K562 (cell line): ENCODE measurements around the gene CS. TPM values are rescaled to one million over a fixed set of nuclear protein-coding genes. Genes with fewer than 3 reads are reported as not detected.
A peak's percentile ranks its signal among the peaks of the same experiment; 100 is the strongest.

Source experiments
- ATAC-seq: fragments of 200-7000 bp; cut with Tn5 transposase; 3 replicates; pipeline ENCODE4 v1.9.1; 2020; ENCODE audit warnings: moderate library complexity
- BruUV-seq: library from RNA; stranded (reverse); fragments of 400-500 nt; replicated peaks from 2 replicates; lab custom pipeline; 2021; lab: Mats Ljungman, UMichigan
- CTCF ChIA-PET: fragments of 300-600 bp; formaldehyde crosslinking; extraction: SDS; loops from one replicate; lab custom pipeline; 2021; ENCODE audit warnings: low intra/inter-chr PET ratio; lab: Yijun Ruan, JAX
- POLR2A ChIA-PET: fragments of 300-600, 350-650 bp; sonication (Branson Sonifier 250); formaldehyde crosslinking; extraction: SDS; loops from one replicate; lab custom pipeline; 2021; ENCODE audit warnings: antibody characterized with exemption, inconsistent platforms; lab: Yijun Ruan, JAX
- DNase-seq, 4 experiments: peaks; one replicate each; pipeline versions ENCODE4 v3.0.0 to v3.0.0-alpha.2; 2011 to 2018; ENCODE audit warnings: low spot score in 3 of 4, mixed read lengths in 3 of 4; ENCODE audit errors: extremely low read depth in 1 of 4
- FAIRE-seq: peaks from 2 replicates; lab custom pipeline; 2011; peaks lifted over from hg19 to GRCh38; lab: Jason Lieb, UNC
- H2AFZ ChIP-seq: 2 replicates; pipeline ENCODE4 v1.6.0; 2011; ENCODE audit warnings: low read depth, low read length, control low read depth, inconsistent platforms
- H3K27ac ChIP-seq: fragments of 200-600 bp; 3 replicates; pipeline ENCODE4 v1.8.0; 2011; ENCODE audit warnings: low read depth, mild to moderate bottlenecking, control low read depth, inconsistent platforms, low read length, moderate library complexity, mixed read lengths; ENCODE audit errors: extremely low read depth
- H3K27me3 ChIP-seq, 2 experiments: fragments of 300-600 bp in 1 of 2; 2 replicates in 1 of 2; 3 replicates in 1 of 2; pipeline versions ENCODE4 v1.6.0 to v1.8.0; 2011; ENCODE audit warnings: inconsistent platforms in 2 of 2, low read length in 2 of 2, mild to moderate bottlenecking in 1 of 2, mixed read lengths in 1 of 2, moderate library complexity in 1 of 2; ENCODE audit not compliant: control insufficient read depth in 2 of 2, insufficient read depth in 2 of 2
- H3K36me3 ChIP-seq: fragments of 300-600 bp; 3 replicates; pipeline ENCODE4 v1.8.0; 2011; ENCODE audit warnings: mild to moderate bottlenecking, low read length, inconsistent platforms; ENCODE audit not compliant: control insufficient read depth, insufficient read depth
- H3K4me1 ChIP-seq, 2 experiments: fragments of 200-600 bp in 1 of 2; replicated peaks in 1 of 2; 2 replicates in 1 of 2; 3 replicates in 1 of 2; pipeline versions ENCODE4 v1.5.1 to v1.8.0; 2011; ENCODE audit warnings: inconsistent platforms in 2 of 2, low read length in 2 of 2, mild to moderate bottlenecking in 1 of 2, mixed read lengths in 1 of 2, moderate library complexity in 1 of 2; ENCODE audit not compliant: control insufficient read depth in 2 of 2, insufficient read depth in 2 of 2
- H3K4me2 ChIP-seq: 2 replicates; pipeline ENCODE4 v1.6.1; 2011; ENCODE audit warnings: low read length, control low read depth, inconsistent platforms, mixed read lengths; ENCODE audit not compliant: insufficient read depth
- H3K4me3 ChIP-seq: fragments of 200-600 bp; sonication (generic), shearing (Covaris generic); 2 replicates; pipeline ENCODE4 v1.5.1; 2016; ENCODE audit warnings: control low read depth, inconsistent platforms
- H3K79me2 ChIP-seq: fragments of 200-600 bp; 3 replicates; pipeline ENCODE4 v1.8.0; 2011; ENCODE audit warnings: low read length, inconsistent platforms; ENCODE audit not compliant: control insufficient read depth, insufficient read depth
- H3K9ac ChIP-seq, 2 experiments: 2 replicates each; pipeline versions ENCODE4 v1.6.0 to v1.6.1; 2011; ENCODE audit warnings: low read depth in 2 of 2, low read length in 2 of 2, control low read depth in 1 of 2, inconsistent platforms in 1 of 2, mild to moderate bottlenecking in 1 of 2, mixed read lengths in 1 of 2; ENCODE audit not compliant: insufficient read depth in 1 of 2
- H3K9me1 ChIP-seq: one replicate; pipeline ENCODE4 v1.6.0; 2011; ENCODE audit warnings: inconsistent platforms, mild to moderate bottlenecking, low read length, moderate library complexity; ENCODE audit not compliant: control insufficient read depth, insufficient read depth
- H3K9me3 ChIP-seq: replicated peaks from 2 replicates; pipeline ENCODE4 v1.5.1; 2011; ENCODE audit warnings: low read depth, low read length, inconsistent platforms; ENCODE audit not compliant: control insufficient read depth, insufficient read depth
- H4K20me1 ChIP-seq: replicated peaks from 2 replicates; pipeline ENCODE4 v1.6.1; 2011; ENCODE audit warnings: low read length, inconsistent platforms, mixed read lengths; ENCODE audit not compliant: control insufficient read depth, insufficient read depth
- CBFA2T2 ChIP-seq: fragments of 450-650 bp; conservative IDR thresholded peaks from 2 replicates; pipeline ENCODE4 v1.6.1; 2017; ENCODE audit warnings: mild to moderate bottlenecking
- CBFA2T3 ChIP-seq: fragments of 450-650 bp; IDR thresholded peaks from 2 replicates; pipeline ENCODE4 v1.6.1; 2017
- EHMT2 ChIP-seq: fragments of 450-650 bp; IDR thresholded peaks from 2 replicates; pipeline ENCODE4 v1.6.1; 2018; ENCODE audit warnings: antibody characterized with exemption
- ETV1 ChIP-seq: fragments of 450-650 bp; conservative IDR thresholded peaks from 2 replicates; pipeline ENCODE4 v1.6.1; 2016; ENCODE audit warnings: missing genetic modification characterization, control low read depth, low read depth, missing compliant biosample characterization
- KAT8 ChIP-seq: fragments of 450-650 bp; IDR thresholded peaks from 2 replicates; pipeline ENCODE4 v1.6.1; 2016; ENCODE audit warnings: low read depth, mild to moderate bottlenecking
- KDM5B ChIP-seq: fragments of 200-600 bp; sonication (generic); IDR thresholded peaks from 2 replicates; pipeline ENCODE4 v1.6.1; 2012; ENCODE audit warnings: low read depth, mild to moderate bottlenecking, moderate library complexity, low read length, control low read depth, inconsistent platforms; ENCODE audit not compliant: insufficient replicate concordance
- KLF6 ChIP-seq: fragments of 250-450 bp; sonication (Bioruptor Pico); IDR thresholded peaks from 2 replicates; pipeline ENCODE4 v1.4.0; 2020; ENCODE audit warnings: mild to moderate bottlenecking, moderate library complexity, borderline replicate concordance
- NR2C1 ChIP-seq, 2 experiments: fragments of 450-650 bp; IDR thresholded peaks; 2 replicates each; pipeline ENCODE4 v1.6.1; 2017; ENCODE audit warnings: mild to moderate bottlenecking in 2 of 2, antibody characterized with exemption in 1 of 2, inconsistent platforms in 1 of 2, missing compliant biosample characterization in 1 of 2, missing genetic modification characterization in 1 of 2
- TAL1 ChIP-seq: fragments of 450-650 bp; IDR thresholded peaks from 2 replicates; pipeline ENCODE4 v1.6.1; 2016; ENCODE audit warnings: mild to moderate bottlenecking
- TCF15 ChIP-seq: fragments of 250-450 bp; sonication (Bioruptor Pico); IDR thresholded peaks from 2 replicates; pipeline ENCODE4 v1.8.0; 2022; ENCODE audit warnings: moderate library complexity, mild to moderate bottlenecking, inconsistent platforms
- TCF3 ChIP-seq: sonication (generic); formaldehyde crosslinking; IDR thresholded peaks from 2 replicates; pipeline ENCODE4 v1.4.0; 2020; ENCODE audit warnings: mild to moderate bottlenecking, missing genetic modification reagents
- TGIF2 ChIP-seq: sonication (generic); formaldehyde crosslinking; IDR thresholded peaks from 2 replicates; pipeline ENCODE4 v1.8.1; 2022; ENCODE audit warnings: mild to moderate bottlenecking, missing genetic modification reagents, moderate library complexity
- TRIM28 ChIP-seq: fragments of 450-650 bp; IDR thresholded peaks from 2 replicates; pipeline ENCODE4 v1.6.1; 2017
- WHSC1 ChIP-seq: IDR thresholded peaks from one replicate; pipeline ENCODE4 v1.6.1; 2012; ENCODE audit warnings: low read length, control low read depth, inconsistent platforms
- WGBS: fragments of 100-300 bp; shearing (Covaris generic); methylation state at CpG from one replicate; pipeline ENCODE4 v1.1.6; 2016; ENCODE audit warnings: low coverage, mixed read lengths; ENCODE audit not compliant: insufficient coverage; ENCODE audit errors: missing lambda C conversion rate; 5-methylcytosine and 5-hydroxymethylcytosine counted together
- in situ Hi-C: fragments of 300-500 bp; cut with MboI; formaldehyde crosslinking; loops from 4 replicates; pipeline ENCODE4 v1.15.0; 2018; ENCODE audit warnings: inconsistent platforms, mixed read lengths
- intact Hi-C: fragments of 100-400 bp; cut with micrococcal nuclease; formaldehyde crosslinking; loops from 2 replicates; pipeline ENCODE4 v1.14.2; 2022
- polyA plus RNA-seq, 8 experiments: library from polyadenylated mRNA; depleted of rRNA in 4 of 8; stranded (reverse) in 5 of 8; unstranded in 3 of 8; fragments of >200 nt; fragmentation: Nextera tagmentation in 2 of 8; fragmentation: Illumina TruSeq in 1 of 8; extraction: Ambion mirVana in 2 of 8; extraction: Trizol in 1 of 8; gene quantifications; 2 replicates each; pipeline versions ENCODE4 v1.2.1 to v1.2.3, GENCODE V29; 2011 to 2014; ENCODE audit warnings: inconsistent platforms in 1 of 8, missing spikeins in 1 of 8
- total RNA-seq, 7 experiments: library from RNA; depleted of rRNA in 6 of 7; stranded (reverse); fragments of >200 nt in 6 of 7; fragmentation: Illumina TruSeq in 2 of 7; extraction: Trizol in 2 of 7; gene quantifications; 2 replicates each; pipeline versions ENCODE4 v1.2.1 to v1.2.3, GENCODE V29; 2011 to 2021; ENCODE audit warnings: low replicate concordance in 1 of 7
- TF ChIP-seq, protein P1 (sequence below): fragments of 450-650 bp; IDR thresholded peaks from 2 replicates; pipeline ENCODE4 v1.6.1; 2016; ENCODE audit warnings: antibody characterized with exemption

Gene CS
- total and polyA plus RNA-seq, 9 of the 15 experiments (the other 6 are each of a cell fraction or from before 2014, with no cell fraction given), result 99.9 to 390 (median 149) TPM

DNA sequence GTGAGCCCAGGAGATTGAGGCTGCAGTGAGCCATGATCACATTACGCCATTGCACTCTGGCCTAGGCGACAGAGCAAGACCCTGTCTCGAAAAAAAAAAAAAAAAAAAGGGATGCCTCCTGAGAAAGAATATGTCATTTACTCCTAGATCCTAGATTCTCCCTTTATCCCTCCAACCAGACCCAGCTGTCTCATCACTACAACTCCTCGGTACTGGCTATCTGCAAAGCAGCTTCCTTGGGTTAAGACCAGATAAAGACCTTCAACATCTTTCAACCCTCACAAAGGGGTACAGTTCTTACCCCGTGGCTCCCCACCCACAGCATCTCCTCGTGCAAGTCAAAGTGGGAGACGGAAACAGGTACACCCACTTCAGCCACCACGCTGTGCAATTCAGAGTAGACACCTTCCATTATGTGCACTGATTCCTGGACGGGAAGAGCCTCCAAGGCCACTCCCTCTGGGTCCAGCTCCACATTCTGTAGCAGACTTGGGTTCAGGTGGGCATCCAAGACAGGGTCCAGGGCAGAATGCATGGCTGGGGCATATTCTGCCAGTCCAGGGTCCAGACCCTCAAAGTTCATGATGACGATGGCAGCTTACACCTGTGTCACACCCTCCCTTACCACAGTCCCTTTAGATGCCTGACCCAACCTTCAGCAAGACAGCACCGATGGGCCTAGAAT, 32.5 kb upstream of the CS start:
- H3K9me1 ChIP-seq, result peaks cover 3% of the 10 kb centered on the region
- H3K9ac ChIP-seq, result peak overlapping the region; percentile 88 to 95; a peak in 3 of 4 replicates
- ATAC-seq, result no peak
- no peak for FAIRE-seq
- ChIA-PET POLR2A (interaction anchor here (0.5 to 19.0 kb wide), 17 partner anchors 9 to 283 kb away, joined by 3 to 274 read pairs (median 4); partner anchors contain the start of genes APOF, CNPY2, SPRYD4 and STAT2), CTCF (no interaction called here)
- peak overlapping the region; percentile 95 for H2AFZ ChIP-seq
- H3K36me3 ChIP-seq, result peaks cover 3% of the 10 kb centered on the region; the same call in 2 of the 3 replicates
- BruUV-seq, result no TSS peak
- H3K79me2 ChIP-seq, result peaks cover 21% of the 10 kb centered on the region
- intact Hi-C loops (loop anchor here (2.0 kb wide), 1 partner anchor 16 kb away; no protein-coding TSS in a partner anchor), in situ Hi-C loops (no loop called here)
- H3K4me3 ChIP-seq, result peak overlapping the region; percentile 64
- H3K4me2 ChIP-seq, result peak overlapping the region; percentile 98
- H4K20me1 ChIP-seq, result no peaks in the 10 kb centered on the region
- H3K27ac ChIP-seq, result peak overlapping the region; percentile 98
- no peaks in the 10 kb centered on the region for H3K27me3 ChIP-seq
- H3K9me3 ChIP-seq, result no peaks in the 10 kb centered on the region
- peaks cover 31 to 56% of the 10 kb centered on the region in 2 experiments for H3K4me1 ChIP-seq
- 42% methylated on average over 10 of the region's 11 CpGs for WGBS
- TF ChIP-seq CBFA2T3 (peak; percentile 67), TCF15 (CRISPR knock-in tag) (no peak), TAL1 (peak; percentile 28; the same call in 1 of the 2 replicates), CBFA2T2 (peak; percentile 39; the same call in 1 of the 2 replicates), KDM5B (peak; percentile 2), TCF3 (peak; percentile 51), TGIF2 (CRISPR knock-in tag) (no peak), WHSC1 (peak; percentile 72), TRIM28 (no peak), EHMT2 (no peak), NR2C1 (IDR thresholded peaks at IDR 0.05) (no peak), NR2C1 (tag; IDR thresholded peaks at IDR 0.05) (peak; percentile 7; the same call in 1 of the 2 replicates), KLF6 (CRISPR knock-in tag) (no peak), ETV1 (tag) (no peak), KAT8 (no peak)
- TF ChIP-seq, protein P1, sequence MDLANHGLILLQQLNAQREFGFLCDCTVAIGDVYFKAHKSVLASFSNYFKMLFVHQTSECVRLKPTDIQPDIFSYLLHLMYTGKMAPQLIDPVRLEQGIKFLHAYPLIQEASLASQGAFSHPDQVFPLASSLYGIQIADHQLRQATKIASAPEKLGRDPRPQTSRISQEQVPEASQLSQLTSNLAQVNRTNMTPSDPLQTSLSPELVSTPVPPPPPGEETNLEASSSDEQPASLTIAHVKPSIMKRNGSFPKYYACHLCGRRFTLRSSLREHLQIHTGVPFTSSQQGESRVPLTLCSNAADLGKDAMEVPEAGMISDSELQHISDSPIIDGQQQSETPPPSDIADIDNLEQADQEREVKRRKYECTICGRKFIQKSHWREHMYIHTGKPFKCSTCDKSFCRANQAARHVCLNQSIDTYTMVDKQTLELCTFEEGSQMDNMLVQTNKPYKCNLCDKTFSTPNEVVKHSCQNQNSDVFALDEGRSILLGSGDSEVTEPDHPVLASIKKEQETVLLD, result no peak
- TF ChIP-seq, all 486 proteins: peak for 7
- peak in 1 of 4 experiments; percentile 32 for DNase-seq
